Measurements from ENCODE around the gene IER2. TPM values are rescaled to one million over a fixed set of nuclear protein-coding genes. Genes with fewer than 3 reads are reported as not detected.

Gene IER2
- total RNA-seq, 1 experiment from 2014 or later, result 80.4 TPM

DNA sequence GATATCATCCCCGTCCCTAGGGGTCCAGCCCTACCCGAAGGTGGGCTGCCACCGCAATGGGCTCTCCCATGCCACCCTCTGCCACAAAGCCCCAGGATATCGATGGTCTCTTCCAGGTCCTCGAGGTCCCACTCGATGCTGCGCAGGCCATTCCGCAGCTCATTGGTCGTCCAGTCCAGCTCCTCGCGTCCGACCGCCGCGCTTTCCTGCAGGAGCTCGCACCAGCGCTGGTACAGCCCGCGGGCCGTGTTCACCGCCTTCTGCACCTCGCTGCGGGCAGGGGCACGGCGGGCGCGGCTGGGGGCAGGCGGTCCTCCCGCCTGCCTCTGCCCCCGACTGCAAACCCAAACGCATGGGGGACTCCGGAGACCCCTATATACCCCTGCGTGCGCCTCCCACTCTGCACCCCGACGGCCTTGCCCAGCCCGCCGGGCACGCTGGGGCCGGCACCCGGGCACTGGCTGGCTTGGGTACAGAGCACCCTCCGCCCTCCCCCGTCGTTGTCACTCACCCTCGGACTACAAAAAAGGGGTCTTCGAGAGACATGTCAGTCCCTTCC lies 504 bp upstream of the IER2 start:
- Histone ChIP-seq H3K9me3 (ENCODE audit: control insufficient read depth, insufficient read depth, low read depth, low read length) (no peaks in the 10 kb centered on the region), H3K27ac (ENCODE audit: low read length) (peak overlapping the region; percentile 96), H3K27me3 (ENCODE audit: control insufficient read depth, insufficient read depth, low read length) (no peaks in the 10 kb centered on the region), H3K4me3 (ENCODE audit: low read depth in 2 of 2, low read length in 2 of 2) (peak overlapping the region; percentile 83 to 93), H3K36me3 (ENCODE audit: control insufficient read depth, insufficient read depth, low read length) (peaks cover 10% of the 10 kb centered on the region; the same call in 1 of the 2 replicates), H3K4me1 (ENCODE audit: control insufficient read depth, insufficient read depth, low read length) (no peaks in the 10 kb centered on the region)
- intact Hi-C loops (cut with micrococcal nuclease; ENCODE audit: unreplicated experiment), result no loop called here
- peak; percentile 5 for ATAC-seq
- CTCF ChIA-PET, result no interaction called here
- no peak for DNase-seq (ENCODE audit: low read depth, low spot score)
- in situ Hi-C loops (cut with HindIII; ENCODE audit: low pct_unique_long_range_greater_than_20kb, low sequenced_read_pairs), result no loop called here
- TF ChIP-seq SIN3A (IDR thresholded peaks at IDR 0.05; ENCODE audit: borderline replicate concordance, insufficient read depth, low read depth, low read length) (no peak), TCF7L2 (IDR thresholded peaks at IDR 0.05; ENCODE audit: low read depth, low read length) (no peak), POLR2AphosphoS5 (IDR thresholded peaks at IDR 0.05; ENCODE audit: low read depth, low read length) (no peak)
- TF ChIP-seq, protein P1, sequence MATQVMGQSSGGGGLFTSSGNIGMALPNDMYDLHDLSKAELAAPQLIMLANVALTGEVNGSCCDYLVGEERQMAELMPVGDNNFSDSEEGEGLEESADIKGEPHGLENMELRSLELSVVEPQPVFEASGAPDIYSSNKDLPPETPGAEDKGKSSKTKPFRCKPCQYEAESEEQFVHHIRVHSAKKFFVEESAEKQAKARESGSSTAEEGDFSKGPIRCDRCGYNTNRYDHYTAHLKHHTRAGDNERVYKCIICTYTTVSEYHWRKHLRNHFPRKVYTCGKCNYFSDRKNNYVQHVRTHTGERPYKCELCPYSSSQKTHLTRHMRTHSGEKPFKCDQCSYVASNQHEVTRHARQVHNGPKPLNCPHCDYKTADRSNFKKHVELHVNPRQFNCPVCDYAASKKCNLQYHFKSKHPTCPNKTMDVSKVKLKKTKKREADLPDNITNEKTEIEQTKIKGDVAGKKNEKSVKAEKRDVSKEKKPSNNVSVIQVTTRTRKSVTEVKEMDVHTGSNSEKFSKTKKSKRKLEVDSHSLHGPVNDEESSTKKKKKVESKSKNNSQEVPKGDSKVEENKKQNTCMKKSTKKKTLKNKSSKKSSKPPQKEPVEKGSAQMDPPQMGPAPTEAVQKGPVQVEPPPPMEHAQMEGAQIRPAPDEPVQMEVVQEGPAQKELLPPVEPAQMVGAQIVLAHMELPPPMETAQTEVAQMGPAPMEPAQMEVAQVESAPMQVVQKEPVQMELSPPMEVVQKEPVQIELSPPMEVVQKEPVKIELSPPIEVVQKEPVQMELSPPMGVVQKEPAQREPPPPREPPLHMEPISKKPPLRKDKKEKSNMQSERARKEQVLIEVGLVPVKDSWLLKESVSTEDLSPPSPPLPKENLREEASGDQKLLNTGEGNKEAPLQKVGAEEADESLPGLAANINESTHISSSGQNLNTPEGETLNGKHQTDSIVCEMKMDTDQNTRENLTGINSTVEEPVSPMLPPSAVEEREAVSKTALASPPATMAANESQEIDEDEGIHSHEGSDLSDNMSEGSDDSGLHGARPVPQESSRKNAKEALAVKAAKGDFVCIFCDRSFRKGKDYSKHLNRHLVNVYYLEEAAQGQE (IDR thresholded peaks at IDR 0.05; ENCODE audit: insufficient read depth in 1 of 2, low read depth in 2 of 2, low read length in 1 of 2), result no peak
- TF ChIP-seq, protein P2, sequence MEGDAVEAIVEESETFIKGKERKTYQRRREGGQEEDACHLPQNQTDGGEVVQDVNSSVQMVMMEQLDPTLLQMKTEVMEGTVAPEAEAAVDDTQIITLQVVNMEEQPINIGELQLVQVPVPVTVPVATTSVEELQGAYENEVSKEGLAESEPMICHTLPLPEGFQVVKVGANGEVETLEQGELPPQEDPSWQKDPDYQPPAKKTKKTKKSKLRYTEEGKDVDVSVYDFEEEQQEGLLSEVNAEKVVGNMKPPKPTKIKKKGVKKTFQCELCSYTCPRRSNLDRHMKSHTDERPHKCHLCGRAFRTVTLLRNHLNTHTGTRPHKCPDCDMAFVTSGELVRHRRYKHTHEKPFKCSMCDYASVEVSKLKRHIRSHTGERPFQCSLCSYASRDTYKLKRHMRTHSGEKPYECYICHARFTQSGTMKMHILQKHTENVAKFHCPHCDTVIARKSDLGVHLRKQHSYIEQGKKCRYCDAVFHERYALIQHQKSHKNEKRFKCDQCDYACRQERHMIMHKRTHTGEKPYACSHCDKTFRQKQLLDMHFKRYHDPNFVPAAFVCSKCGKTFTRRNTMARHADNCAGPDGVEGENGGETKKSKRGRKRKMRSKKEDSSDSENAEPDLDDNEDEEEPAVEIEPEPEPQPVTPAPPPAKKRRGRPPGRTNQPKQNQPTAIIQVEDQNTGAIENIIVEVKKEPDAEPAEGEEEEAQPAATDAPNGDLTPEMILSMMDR (IDR thresholded peaks at IDR 0.05), result no peak
- POLR2A ChIA-PET, result no interaction called here
- BruUV-seq (replicated peaks), result TSS peak; percentile 59

DNA sequence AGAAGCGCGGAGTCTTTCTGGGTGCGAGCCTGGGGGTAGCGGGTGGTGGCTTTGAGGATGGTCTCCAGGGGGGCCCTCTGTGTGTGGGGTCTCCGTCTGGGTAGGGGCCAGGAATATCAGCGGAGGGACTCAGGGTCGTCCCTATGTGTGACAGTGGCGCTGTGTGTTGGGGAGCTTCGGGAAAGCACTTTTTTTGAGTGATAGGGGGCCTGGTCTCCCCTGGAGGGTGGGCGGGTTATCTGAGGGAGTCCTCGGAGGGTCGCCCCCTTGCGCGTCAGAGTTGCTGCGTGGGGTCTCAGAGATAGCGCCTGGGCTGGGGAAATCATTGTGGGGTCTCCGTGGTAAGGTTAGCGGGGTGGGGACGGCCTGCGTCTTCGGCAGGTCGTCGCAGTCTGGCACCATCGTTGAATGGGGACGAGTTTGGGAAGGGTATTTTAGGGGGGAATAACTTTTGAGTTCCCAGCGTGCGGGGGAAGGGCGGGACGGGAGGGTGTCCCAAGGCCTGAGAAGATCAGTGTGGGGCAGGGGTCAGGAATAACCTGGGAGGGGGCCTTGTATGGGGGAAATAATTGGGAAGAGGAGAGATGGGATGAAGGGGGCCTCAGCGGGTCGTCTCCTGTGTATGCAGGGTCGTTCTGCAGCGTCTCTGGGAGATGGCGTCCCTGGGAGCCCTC lies 857 bp downstream of the IER2 start:
- Histone ChIP-seq H3K36me3 (ENCODE audit: control insufficient read depth, insufficient read depth, low read length) (peaks cover 10% of the 10 kb centered on the region; the same call in 1 of the 2 replicates), H3K27me3 (ENCODE audit: control insufficient read depth, insufficient read depth, low read length) (no peaks in the 10 kb centered on the region), H3K4me1 (ENCODE audit: control insufficient read depth, insufficient read depth, low read length) (peaks cover under 1% of the 10 kb centered on the region), H3K9me3 (ENCODE audit: control insufficient read depth, insufficient read depth, low read depth, low read length) (no peaks in the 10 kb centered on the region), H3K27ac (ENCODE audit: low read length) (peak overlapping the region; percentile 96), H3K4me3 (ENCODE audit: low read depth in 2 of 2, low read length in 2 of 2) (peak overlapping the region; percentile 83 to 93)
- TF ChIP-seq SIN3A (IDR thresholded peaks at IDR 0.05; ENCODE audit: borderline replicate concordance, insufficient read depth, low read depth, low read length) (no peak), TCF7L2 (IDR thresholded peaks at IDR 0.05; ENCODE audit: low read depth, low read length) (no peak), POLR2AphosphoS5 (IDR thresholded peaks at IDR 0.05; ENCODE audit: low read depth, low read length) (no peak)
- TF ChIP-seq, protein P2 (IDR thresholded peaks at IDR 0.05), result no peak
- TF ChIP-seq, protein P1 (IDR thresholded peaks at IDR 0.05; ENCODE audit: insufficient read depth in 1 of 2, low read depth in 2 of 2, low read length in 1 of 2), result no peak
- ChIA-PET CTCF (no interaction called here), POLR2A (interaction anchor here (0.6 kb wide), 2 partner anchors 546 to 584 kb away, joined by 4 to 11 read pairs; no protein-coding TSS in a partner anchor)
- no peak for DNase-seq (ENCODE audit: low read depth, low spot score)
- ATAC-seq, result peak; percentile 1
- in situ Hi-C loops (cut with HindIII; ENCODE audit: low pct_unique_long_range_greater_than_20kb, low sequenced_read_pairs), result no loop called here
- intact Hi-C loops (cut with micrococcal nuclease; ENCODE audit: unreplicated experiment), result no loop called here
- no TSS peak for BruUV-seq (replicated peaks)
